ENCODE data around the gene IGF1R. TPM values are rescaled to one million over a fixed set of nuclear protein-coding genes. Genes with fewer than 3 reads are reported as not detected.

IGF1R gene
- total RNA-seq, 1 experiment from 2014 or later: 16.3 TPM

DNA sequence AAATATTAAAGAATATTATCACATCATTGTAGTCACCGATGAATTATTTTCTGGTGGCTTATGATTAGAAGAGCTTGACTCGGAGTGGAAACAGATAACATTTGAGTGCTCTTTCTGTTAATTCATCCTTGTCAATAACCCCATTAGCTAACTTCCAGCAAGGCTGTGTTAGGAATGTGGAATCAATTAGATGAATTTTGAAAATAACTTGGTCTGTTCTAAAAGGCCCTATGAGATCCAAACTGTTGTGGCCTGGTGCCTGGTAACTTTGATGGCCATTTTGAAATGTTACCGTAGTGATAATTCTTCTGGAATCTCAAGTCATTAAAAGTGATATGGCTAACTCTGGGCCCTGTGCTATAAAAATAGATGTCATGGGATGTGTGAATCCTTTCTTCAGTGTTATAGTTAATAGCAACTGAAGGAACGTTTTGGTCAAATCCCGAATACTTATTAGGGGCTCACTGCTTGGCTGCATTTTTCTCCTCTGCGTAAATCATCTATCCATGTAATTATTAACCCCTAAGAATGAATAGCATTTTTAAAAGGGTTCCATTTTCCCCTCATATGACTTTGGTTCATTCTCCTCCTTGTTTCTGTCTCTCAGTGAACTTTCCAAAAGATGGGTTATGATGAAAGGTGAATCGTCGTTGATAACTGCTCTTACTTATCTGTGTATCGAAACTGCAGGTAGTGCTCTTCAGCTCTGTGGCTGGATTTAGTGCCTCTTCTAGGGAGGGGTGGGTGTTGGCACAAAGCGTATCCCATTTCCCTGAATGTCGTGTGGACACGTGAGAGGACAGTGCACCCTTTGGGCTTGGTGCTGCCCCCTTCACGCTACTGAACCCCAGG, 82.7 kb downstream of the IGF1R start:
- H4K20me1 ChIP-seq (ENCODE audit: insufficient read depth): no peaks in the 10 kb centered on the region
- H3K79me2 ChIP-seq (ENCODE audit: insufficient read depth, low read length): no peaks in the 10 kb centered on the region
- no peaks in the 10 kb centered on the region for H3K27me3 ChIP-seq (ENCODE audit: insufficient read depth, low read length)
- DNase-seq (ENCODE audit: low read depth, low spot score): no peak
- no peak overlapping the region for H3K4me3 ChIP-seq (replicated peaks in 1 of 2; ENCODE audit: low read depth in 1 of 2, low read length in 2 of 2)
- no peak overlapping the region for H3K9ac ChIP-seq (ENCODE audit: low read length)
- no peaks in the 10 kb centered on the region for H3K9me3 ChIP-seq (ENCODE audit: control insufficient read depth in 1 of 2, insufficient read depth in 1 of 2, low read depth in 1 of 2, low read length in 2 of 2)
- no peak for ATAC-seq
- H3K4me2 ChIP-seq (ENCODE audit: low read length): no peak overlapping the region
- H3K27ac ChIP-seq (ENCODE audit: low read depth, low read length): no peak overlapping the region
- ChIA-PET RAD21 (ENCODE audit: low non-redundant PET in 1 of 2, low total read pairs in 2 of 2, uncharacterized antibody in 2 of 2, unreplicated experiment in 2 of 2) (no interaction called here), POLR2A (no interaction called here), CTCF (interaction anchor here (1.0 kb wide), 1 partner anchor 49 kb away, joined by 3 read pairs; no protein-coding TSS in a partner anchor)
- BruUV-seq (replicated peaks): no TSS peak
- peaks cover 35 to 40% of the 10 kb centered on the region in 2 experiments for H3K4me1 ChIP-seq (ENCODE audit: control insufficient read depth in 1 of 2, insufficient read depth in 2 of 2, low read length in 2 of 2)
- no peaks in the 10 kb centered on the region for H3K9me2 ChIP-seq (ENCODE audit: insufficient read depth)
- intact Hi-C loops (cut with micrococcal nuclease): no loop called here
- TF ChIP-seq POLR2AphosphoS5 (IDR thresholded peaks at IDR 0.05; ENCODE audit: low read depth, low read length): no peak
- no peak for TF ChIP-seq FOSL1 (IDR thresholded peaks at IDR 0.05; ENCODE audit: low read depth)
- TF ChIP-seq CBX3 (IDR thresholded peaks at IDR 0.05; ENCODE audit: low read depth): no peak
- TF ChIP-seq SRF (IDR thresholded peaks at IDR 0.05; ENCODE audit: low read depth): no peak
- TF ChIP-seq ZNF274 (IDR thresholded peaks at IDR 0.05; ENCODE audit: low read depth, low read length): no peak
- TF ChIP-seq EZH2phosphoT487 (IDR thresholded peaks at IDR 0.05; ENCODE audit: borderline replicate concordance): no peak
- TF ChIP-seq EZH2 (IDR thresholded peaks at IDR 0.05): no peak
- TF ChIP-seq TCF7L2 (IDR thresholded peaks at IDR 0.05; ENCODE audit: borderline replicate concordance, extremely low read depth, insufficient read depth, insufficient read length): no peak
- TF ChIP-seq POLR2A (IDR thresholded peaks at IDR 0.05; ENCODE audit: borderline replicate concordance, extremely low read depth, insufficient read depth, insufficient read length): no peak
- TF ChIP-seq, protein P1, sequence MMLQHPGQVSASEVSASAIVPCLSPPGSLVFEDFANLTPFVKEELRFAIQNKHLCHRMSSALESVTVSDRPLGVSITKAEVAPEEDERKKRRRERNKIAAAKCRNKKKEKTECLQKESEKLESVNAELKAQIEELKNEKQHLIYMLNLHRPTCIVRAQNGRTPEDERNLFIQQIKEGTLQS (IDR thresholded peaks at IDR 0.05): no peak
- TF ChIP-seq, protein P2, sequence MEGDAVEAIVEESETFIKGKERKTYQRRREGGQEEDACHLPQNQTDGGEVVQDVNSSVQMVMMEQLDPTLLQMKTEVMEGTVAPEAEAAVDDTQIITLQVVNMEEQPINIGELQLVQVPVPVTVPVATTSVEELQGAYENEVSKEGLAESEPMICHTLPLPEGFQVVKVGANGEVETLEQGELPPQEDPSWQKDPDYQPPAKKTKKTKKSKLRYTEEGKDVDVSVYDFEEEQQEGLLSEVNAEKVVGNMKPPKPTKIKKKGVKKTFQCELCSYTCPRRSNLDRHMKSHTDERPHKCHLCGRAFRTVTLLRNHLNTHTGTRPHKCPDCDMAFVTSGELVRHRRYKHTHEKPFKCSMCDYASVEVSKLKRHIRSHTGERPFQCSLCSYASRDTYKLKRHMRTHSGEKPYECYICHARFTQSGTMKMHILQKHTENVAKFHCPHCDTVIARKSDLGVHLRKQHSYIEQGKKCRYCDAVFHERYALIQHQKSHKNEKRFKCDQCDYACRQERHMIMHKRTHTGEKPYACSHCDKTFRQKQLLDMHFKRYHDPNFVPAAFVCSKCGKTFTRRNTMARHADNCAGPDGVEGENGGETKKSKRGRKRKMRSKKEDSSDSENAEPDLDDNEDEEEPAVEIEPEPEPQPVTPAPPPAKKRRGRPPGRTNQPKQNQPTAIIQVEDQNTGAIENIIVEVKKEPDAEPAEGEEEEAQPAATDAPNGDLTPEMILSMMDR (IDR thresholded peaks at IDR 0.05 in 2 of 3, conservative IDR thresholded peaks at IDR 0.05 in 1 of 3; ENCODE audit: borderline replicate concordance in 1 of 3, insufficient read depth in 1 of 3, low read depth in 2 of 3, low read length in 2 of 3): no peak
- no peak for TF ChIP-seq SIN3A (IDR thresholded peaks at IDR 0.05; ENCODE audit: low read depth)
- TF ChIP-seq REST (IDR thresholded peaks at IDR 0.05; ENCODE audit: low read depth): no peak
- TF ChIP-seq SP1 (IDR thresholded peaks at IDR 0.05; ENCODE audit: low read depth): no peak
- no peak for TF ChIP-seq EGR1 (IDR thresholded peaks at IDR 0.05; ENCODE audit: low read depth)
- H2AFZ ChIP-seq (ENCODE audit: low read depth, low read length, poor library complexity, severe bottlenecking): no peak overlapping the region
- no peaks in the 10 kb centered on the region for H3K36me3 ChIP-seq (ENCODE audit: control insufficient read depth in 1 of 2, insufficient read depth in 2 of 2, low read length in 2 of 2)
